D721Med (cell line): ENCODE measurements around the gene CLDN6.

ENCODE experiments used
- DNase-seq: peaks from one replicate; pipeline ENCODE4 v3.0.0; 2011; ENCODE audit warnings: low spot score; ENCODE audit not compliant: insufficient read length
- FAIRE-seq: peaks from 2 replicates; lab custom pipeline; 2011; peaks lifted over from hg19 to GRCh38; lab: Jason Lieb, UNC
- CTCF ChIP-seq: IDR thresholded peaks from 2 replicates; pipeline ENCODE4 v1.5.1; 2012; ENCODE audit warnings: mild to moderate bottlenecking, control low read depth; ENCODE audit not compliant: insufficient read depth; ENCODE audit errors: missing control alignments

CLDN6 gene

GRCh38 chr16:2981177-2981898 lies 36.6 kb downstream of the CLDN6 start:
- no peak for TF ChIP-seq CTCF
- peak; percentile 93 for DNase-seq
- no peak for FAIRE-seq

GRCh38 chr16:2980227-2981176 lies 37.5 kb downstream of the CLDN6 start, which contains the start of gene PKMYT1:
TSS of gene PKMYT1 (minus strand) at chr16:2980446. CDS start at chr16:2979657, 789 bp downstream.
- no peak for TF ChIP-seq CTCF
- FAIRE-seq (no peak), DNase-seq (peak; percentile 99)

- FAIRE-seq, result no peak
- DNase-seq, result no peak
- no peak for TF ChIP-seq CTCF
These were observed 38.2 kb downstream of the CLDN6 start for GRCh38 chr16:2979669-2980226.

- TF ChIP-seq CTCF, result no peak
- DNase-seq, result no peak
- FAIRE-seq, result no peak
These were observed 40.5 kb downstream of the CLDN6 start for GRCh38 chr16:2977440-2977839.

- FAIRE-seq, result no peak
- DNase-seq, result no peak
- no peak for TF ChIP-seq CTCF
These were observed 41.3 kb downstream of the CLDN6 start for GRCh38 chr16:2976673-2977072.

- TF ChIP-seq CTCF, result no peak
- DNase-seq (no peak), FAIRE-seq (no peak)
These were observed 41.8 kb downstream of the CLDN6 start for GRCh38 chr16:2976201-2976600.
